DMS53 treated with DMSO at 0.1 percent for 48 hours (cell line): ENCODE results near the gene ARMC9.
"Not testable (repeated sequence)": the region's sequence is repeated elsewhere in the genome, so short reads cannot be mapped to it uniquely, and the experiment has no call there.

ENCODE experiments used
- DNase-seq: peaks from one replicate; lab custom pipeline; 2025; ENCODE audit not compliant: unreplicated experiment; lab: John Stamatoyannopoulos, UW

ARMC9 gene

GRCh38 chr2:231336236-231336635 lies 137.8 kb downstream of the ARMC9 start:
- no peak for DNase-seq

- no peak for DNase-seq
Observed at GRCh38 chr2:231336700-231337099, 138.3 kb downstream of the ARMC9 start.

DNA sequence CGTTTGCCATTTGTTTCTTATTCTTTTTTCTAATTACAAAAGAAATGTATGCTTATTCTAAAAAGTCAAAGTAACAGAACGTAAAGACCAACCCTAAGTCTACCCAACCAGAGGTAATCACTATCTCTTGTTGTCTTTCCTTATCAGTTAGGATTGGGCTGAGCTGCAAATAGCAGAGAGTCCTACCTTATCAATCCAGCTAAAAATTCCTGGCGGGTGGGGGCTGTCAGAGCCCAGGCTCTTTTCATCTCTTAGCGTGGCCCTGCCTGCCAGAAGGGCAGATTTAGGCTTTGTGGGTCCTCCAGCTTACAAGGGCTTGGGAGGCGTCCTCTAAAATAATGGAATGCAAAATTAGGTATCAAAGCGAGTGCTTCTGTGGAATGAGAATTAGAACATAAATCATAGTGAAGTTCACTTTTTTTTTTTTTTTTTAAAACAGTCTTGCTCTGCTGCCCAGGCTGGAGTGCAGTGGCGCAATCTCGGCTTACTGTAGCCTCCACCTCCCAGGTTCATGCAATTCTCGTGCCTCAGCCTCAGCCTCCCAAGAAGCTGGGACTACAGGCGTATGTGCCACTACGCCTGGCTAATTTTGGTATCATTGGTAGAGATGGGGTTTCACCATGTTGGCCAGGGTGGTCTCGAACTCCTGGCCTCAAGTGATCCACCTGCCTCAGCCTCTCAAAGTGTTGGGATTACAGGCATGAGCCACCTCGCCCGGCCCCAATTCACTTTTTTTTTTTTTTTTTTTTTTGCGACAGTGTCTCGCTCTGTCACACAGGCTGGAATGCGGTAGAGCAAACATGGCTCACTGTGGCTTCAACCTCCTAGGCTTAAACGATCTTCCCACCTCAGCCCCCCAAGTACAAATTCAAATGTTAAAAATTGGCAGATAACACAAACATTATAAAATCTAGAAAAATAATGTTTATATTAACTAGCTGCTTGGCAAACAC lies 139.7 kb downstream of the ARMC9 start:
- DNase-seq, result no peak

DNA sequence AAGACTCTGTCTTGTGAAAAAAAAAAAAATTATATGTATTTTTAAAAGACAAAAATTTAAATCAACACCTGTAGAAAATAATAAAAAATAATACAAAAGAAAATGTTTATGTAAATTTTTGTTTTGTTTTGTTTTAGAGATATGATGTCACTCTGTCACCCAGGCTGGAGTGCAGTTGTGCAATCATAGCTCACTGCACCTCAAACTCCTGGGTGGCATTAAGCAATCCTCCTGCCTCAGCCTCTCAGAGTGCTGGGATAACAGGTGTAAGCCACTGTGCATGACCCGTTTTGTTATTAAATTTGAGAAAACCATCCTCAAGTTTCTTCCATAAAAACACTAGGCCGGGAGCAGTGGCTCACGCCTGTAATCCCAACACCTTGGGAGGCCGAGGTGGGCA lies 140.9 kb downstream of the ARMC9 start:
- no peak for DNase-seq

DNA sequence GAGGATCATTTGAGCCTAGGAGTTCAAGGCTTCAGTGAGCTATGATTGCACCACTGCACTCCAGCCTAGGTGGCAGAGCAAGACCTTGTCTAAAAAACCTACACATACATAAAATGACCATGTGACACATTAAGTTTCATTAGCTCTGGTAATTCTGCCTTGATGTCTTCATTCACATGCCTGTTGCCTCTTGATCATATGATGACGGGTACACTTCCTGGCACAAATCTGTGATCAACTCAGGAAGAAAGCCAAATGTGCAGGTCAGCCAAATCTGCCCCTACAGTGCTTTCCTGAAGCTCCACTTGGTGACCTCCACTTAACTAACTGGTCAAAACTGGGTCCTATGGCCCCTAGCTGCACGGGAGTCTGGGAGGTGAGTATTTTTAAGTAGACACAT lies 142.7 kb downstream of the ARMC9 start:
- no peak for DNase-seq

- no peak for DNase-seq
Observed at GRCh38 chr2:231342061-231342711, 143.8 kb downstream of the ARMC9 start.

DNA sequence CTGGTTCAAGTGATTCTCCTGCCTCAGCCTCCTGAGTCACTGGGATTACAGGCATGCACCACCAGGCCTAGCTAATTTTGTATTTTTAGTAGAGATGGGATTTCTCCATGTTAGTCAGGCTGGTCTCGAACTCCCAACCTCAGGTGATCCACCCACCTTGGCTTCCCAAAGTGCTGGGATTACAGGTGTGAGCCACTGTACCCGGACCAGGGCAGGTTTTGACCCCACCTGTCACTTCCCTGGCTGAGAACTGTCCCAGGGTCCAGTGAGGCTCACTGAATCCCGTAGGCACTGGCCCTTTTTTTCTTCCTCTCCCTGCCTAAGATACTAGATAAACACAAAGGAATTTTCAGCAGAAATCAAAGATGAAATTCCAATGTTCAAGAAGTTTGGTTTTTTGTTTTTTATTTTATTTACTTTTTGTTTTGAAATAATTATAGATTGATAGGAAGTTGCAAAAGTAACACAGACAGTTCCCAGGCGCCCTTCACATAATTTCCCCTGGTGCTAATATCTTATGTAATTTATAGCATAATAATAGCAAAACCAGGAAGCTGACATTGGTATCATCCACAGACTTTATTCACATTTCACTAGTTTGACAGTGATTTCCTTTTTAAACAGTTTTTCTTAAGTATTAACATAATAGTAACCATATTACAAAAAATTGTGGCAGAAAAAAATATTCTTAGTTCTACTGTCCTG lies 144.7 kb downstream of the ARMC9 start:
- no peak for DNase-seq

DNA sequence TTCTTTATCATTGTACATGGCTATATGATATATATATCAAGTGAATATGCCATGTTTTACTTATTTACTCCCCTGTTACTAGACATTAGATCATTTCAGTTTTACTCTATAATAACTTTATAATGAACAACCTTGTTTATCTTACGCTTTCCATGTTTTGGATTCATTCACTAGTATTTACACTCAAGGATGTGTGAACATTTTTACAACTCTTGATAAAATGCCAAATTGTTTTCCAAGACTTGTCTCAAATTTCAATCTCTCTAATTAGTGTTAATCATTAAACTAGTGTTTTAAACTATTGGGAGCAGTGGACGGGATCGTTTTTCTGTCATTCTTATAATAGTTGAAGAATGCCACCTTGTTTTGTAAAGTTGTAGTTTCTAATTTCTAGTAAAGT lies 145.6 kb downstream of the ARMC9 start:
- no peak for DNase-seq

GRCh38 chr2:231344851-231345250 lies 146.4 kb downstream of the ARMC9 start:
- DNase-seq, result no peak

DNA sequence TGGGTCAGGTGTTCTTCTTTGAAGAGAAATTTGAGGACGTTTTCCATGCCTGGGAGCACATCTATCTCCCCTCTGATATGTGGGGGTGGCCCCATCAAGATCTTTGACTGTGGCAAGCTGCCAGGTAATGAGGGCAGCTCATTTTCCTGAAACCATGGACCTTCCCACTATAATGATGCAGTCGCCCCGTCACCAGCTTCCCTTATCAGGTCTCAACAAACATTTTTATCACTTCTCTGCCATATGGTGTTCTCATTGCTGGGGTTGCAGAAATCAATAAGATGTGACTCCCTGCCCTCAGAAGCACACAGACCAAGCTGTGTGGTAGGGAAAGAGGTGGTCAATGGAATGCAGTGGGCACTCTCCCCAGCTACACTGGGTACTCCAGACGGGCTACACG lies 148.7 kb downstream of the ARMC9 start:
- no peak for DNase-seq

DNA sequence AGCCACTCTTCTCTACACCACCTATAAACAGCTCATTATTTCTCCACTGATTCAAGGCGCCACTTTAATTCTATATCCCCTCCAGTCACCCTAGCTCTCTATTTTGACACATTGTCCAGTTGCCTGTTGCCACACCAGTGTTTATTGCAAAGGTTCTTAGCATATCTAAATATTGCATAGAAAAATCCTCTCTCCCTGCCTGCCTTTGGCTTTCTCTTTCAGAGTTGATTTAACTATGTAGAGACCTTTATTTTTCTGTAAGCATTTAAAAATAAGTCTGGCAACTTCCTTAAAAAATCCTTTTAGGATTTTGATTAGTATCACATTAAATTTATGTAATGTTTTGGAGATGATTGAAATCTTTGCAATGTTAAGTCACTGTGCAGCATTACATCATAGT lies 149.2 kb downstream of the ARMC9 start:
- no peak for DNase-seq

- DNase-seq, result no peak
Observed at GRCh38 chr2:231348173-231348572, 149.7 kb downstream of the ARMC9 start.

- no peak for DNase-seq
Observed at GRCh38 chr2:231348704-231349373, 150.4 kb downstream of the ARMC9 start.

GRCh38 chr2:231349374-231349735 lies 150.9 kb downstream of the ARMC9 start:
- not testable (repeated sequence) for DNase-seq

DNA sequence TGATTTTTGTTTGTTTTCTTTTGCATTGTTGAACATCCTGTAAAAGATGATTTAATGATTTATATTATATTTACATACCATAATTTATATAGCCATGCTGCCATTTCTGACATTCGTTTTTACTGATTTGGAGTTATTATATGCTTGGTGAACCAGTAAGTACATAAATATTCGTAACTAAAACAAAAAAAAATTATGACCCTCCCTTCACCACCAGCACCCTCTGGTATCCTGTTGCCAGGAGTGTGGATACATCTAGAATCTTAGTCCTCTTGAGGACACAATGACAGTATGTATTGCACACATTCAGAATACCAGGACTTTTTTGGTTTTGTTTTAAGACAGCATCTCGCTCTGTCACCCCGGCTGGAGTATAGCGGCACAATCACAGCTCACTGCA lies 153.2 kb downstream of the ARMC9 start:
- DNase-seq, result no peak

GRCh38 chr2:231353469-231353868 lies 155.0 kb downstream of the ARMC9 start:
- no peak for DNase-seq

GRCh38 chr2:231355508-231356465 lies 157.4 kb downstream of the ARMC9 start:
- DNase-seq, result no peak

DNA sequence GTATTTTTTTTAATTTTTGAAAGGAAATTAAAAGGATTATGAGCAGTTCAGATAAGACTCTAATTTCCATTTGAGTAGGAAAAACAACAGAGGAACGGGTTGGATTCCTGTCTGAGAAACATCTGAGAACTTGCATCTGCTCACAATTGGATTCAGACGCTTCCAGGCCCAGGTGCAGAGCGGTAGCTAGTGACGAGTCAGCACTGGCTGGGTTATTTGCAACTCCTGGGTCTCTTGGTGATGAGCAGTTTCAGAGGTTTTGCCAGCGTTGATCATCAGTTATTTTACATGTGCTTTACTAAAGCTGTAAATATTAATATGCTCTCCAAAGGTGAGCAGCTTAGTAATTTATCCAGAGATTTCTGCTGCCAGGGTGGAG lies 158.0 kb downstream of the ARMC9 start:
- DNase-seq, result no peak

DNA sequence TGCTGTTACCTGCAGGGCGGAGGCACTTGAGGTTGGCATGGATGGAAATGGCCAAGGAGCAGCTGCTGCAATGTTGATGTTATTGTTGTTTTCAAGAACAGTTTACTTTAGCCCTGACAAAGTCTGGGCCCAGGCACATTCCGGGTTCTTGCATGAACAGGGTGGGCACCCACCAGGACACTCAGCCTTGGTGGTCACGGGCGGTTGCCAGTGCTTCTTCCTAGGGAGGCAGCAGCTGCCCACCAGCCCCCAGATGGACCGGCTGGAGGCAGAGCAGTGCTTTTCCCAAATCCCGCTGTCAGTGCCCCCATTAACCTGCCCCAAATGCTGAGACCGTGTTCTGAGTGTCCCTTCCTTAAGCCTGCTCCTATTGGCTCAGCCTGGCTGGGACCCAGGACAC lies 158.6 kb downstream of the ARMC9 start:
- DNase-seq, result no peak

DNA sequence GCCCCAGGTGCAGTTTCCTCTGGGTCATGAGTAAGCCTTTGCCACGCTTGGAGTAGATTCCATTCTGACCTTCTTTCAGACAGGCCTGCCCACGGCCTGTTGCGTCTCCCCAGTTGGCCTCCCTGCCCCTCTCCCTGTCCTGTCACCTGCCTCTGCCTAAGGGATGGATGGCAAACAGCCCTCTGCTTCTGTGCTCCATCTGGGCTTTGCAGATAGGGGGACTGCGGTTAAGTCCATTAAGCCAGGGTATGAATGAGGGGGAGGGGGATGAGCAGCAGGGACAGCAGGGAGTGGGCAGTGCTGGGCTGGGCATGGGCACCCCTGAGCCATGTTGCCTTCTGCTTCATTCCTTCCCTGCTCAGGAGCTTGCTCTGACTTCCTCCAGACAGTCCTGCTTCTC lies 159.5 kb downstream of the ARMC9 start:
- no peak for DNase-seq
